Endometrial microvascular endothelial cells (primary cell): ENCODE data around the gene PCBP3. TPM values are rescaled to one million over a fixed set of nuclear protein-coding genes. Genes with fewer than 3 reads are reported as not detected.
"Not testable (repeated sequence)": the region's sequence is repeated elsewhere in the genome, so short reads cannot be mapped to it uniquely, and the experiment has no call there.

ENCODE experiments used
- in situ Hi-C: cut with HindIII; loops from 2 replicates; pipeline ENCODE4 v1.10.0; 2017; ENCODE audit warnings: low sequenced_read_pairs, low pct_unique_long_range_greater_than_20kb; ENCODE audit errors: inconsistent ontology term
- total RNA-seq: library from RNA; depleted of rRNA; stranded (reverse); fragments of >200 nt; gene quantifications from one replicate; pipeline ENCODE4 v1.2.3, GENCODE V29; 2015; ENCODE audit errors: inconsistent ontology term

PCBP3 gene
- total RNA-seq, 1 donor from 2014 or later: not detected

- in situ Hi-C loops: no loop called here
Observed at GRCh38 chr21:45715441-45715840, 71.9 kb downstream of the PCBP3 start.

DNA sequence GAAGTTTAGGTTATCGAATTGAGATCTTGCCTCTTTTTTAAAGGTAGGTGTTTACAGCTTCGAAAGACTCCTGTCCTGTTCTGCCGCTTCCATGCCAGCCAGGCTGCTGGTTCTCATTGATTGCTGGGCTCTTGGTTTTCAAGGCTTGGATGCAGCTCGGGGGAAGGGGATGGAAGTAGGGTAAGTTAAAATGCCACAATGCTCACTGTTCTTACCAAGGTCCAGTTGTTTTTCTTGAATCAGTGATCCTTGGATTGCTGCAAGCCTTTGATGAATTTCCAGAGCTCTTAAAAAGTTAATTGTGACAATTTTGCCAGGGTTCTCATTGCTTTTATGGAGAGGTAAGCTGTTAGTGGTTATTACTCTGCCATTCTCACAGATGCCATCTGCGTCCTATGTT is 74.9 kb downstream of the PCBP3 start:
- in situ Hi-C loops: no loop called here

DNA sequence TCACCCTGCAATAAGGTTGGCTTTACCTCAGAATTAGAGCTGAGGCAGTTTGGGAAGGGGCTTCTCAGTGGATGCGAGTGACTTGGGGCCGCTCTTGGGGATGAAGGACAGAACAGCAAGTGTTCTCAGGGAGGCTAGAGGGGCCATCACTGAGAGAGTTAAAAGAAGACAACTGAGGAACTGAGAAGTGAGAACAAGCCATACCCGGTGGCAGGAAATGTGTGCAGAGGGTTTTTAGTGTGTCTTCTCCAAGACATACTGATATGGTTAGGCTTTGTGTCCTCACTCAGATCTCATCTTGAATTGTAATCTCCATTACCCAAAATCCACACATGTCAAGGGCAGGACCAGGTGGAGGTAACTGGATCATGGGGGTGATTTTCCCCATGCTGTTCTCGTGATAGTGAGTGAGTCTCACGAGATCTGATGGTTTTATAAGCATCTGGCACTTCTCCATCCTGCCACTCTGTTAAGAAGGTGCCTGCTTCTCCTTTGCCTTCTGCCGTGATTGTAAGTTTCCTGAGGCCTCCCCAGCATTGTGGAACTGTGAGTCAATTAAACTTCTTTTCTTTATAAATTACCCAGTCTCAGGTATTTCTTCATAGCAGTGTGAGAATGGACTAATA is 75.8 kb downstream of the PCBP3 start:
- in situ Hi-C loops: no loop called here

DNA sequence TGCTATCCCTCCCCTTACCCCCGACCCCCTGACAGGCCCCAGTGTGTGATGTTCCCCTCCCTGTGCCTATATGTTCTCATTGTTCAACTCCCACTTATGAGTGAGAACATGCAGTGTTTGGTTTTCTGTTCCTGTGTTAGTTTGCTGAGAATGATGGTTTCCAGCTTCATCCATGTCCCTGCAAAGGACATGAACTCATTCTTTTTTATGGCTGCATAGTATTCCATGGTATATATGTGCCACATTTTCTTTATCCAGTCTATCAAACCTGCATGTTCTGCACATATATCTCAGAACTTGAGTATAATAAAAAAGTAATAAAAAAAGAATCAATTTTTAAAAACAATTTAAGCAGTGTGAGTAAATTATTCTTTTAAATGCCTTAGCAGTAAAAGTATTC is 76.7 kb downstream of the PCBP3 start:
- in situ Hi-C loops: not testable (repeated sequence)

- in situ Hi-C loops: no loop called here
Observed at GRCh38 chr21:45721671-45722070, 78.1 kb downstream of the PCBP3 start.

GRCh38 chr21:45723049-45723958 is 79.8 kb downstream of the PCBP3 start:
- in situ Hi-C loops: no loop called here

GRCh38 chr21:45724345-45724961 is 80.9 kb downstream of the PCBP3 start:
- in situ Hi-C loops: no loop called here

- in situ Hi-C loops: no loop called here
Observed at GRCh38 chr21:45724994-45725843, 81.7 kb downstream of the PCBP3 start.

- in situ Hi-C loops: no loop called here
Observed at GRCh38 chr21:45725844-45726200, 82.3 kb downstream of the PCBP3 start.

DNA sequence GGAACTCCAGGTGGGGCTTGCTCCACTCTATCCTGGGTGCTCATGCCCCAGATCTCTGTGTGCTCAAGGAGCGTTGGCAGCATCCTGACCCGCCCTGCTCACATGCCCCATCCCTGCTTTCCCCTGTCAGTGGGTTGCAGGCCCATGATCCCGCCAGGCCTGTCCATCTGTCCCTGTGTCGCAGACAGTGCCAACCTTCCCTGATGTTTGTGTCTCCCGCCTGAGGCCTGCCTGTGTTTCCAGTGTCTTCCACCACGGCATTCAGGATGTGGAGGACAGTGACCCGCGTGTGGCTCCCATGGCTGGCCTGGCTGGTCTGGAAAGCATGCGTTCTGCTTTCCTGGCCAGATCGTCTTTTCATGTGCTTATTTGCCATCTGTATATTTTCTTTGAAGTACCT is 82.9 kb downstream of the PCBP3 start:
- in situ Hi-C loops: no loop called here

GRCh38 chr21:45727390-45727789 is 83.9 kb downstream of the PCBP3 start:
- in situ Hi-C loops: no loop called here

GRCh38 chr21:45735259-45736000 is 91.9 kb downstream of the PCBP3 start:
- in situ Hi-C loops: no loop called here

DNA sequence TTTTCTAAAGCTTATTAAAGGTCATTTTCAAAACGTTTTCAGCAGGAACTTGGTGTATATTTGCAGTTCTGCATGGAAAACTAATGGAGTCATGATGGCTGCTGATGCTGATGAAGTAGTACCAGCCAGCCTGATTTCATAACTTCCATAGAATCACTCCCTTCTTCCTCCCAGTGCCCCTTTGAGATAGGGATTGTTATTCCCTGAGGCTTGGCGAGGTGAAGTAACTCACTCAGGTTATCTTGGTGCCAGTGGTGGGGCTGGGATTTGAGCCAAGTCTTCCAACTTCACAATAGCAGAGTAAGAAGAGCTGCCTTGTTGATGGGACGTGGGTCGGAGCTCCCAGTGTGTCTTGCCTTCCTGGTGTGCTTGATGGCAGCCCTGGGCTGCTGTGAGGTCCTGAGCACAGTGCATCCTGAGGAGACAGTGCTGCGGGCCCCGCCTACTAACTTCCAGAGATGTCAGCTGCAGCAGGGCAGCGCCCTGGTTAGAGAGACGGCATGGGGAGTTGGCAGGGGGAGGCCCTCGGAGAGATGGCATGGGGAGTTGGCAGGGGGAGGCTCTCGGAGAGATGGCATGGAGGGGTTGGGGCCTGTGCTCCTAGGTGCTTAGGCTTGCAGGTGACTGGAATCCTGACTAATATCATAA is 92.6 kb downstream of the PCBP3 start:
- in situ Hi-C loops: no loop called here

DNA sequence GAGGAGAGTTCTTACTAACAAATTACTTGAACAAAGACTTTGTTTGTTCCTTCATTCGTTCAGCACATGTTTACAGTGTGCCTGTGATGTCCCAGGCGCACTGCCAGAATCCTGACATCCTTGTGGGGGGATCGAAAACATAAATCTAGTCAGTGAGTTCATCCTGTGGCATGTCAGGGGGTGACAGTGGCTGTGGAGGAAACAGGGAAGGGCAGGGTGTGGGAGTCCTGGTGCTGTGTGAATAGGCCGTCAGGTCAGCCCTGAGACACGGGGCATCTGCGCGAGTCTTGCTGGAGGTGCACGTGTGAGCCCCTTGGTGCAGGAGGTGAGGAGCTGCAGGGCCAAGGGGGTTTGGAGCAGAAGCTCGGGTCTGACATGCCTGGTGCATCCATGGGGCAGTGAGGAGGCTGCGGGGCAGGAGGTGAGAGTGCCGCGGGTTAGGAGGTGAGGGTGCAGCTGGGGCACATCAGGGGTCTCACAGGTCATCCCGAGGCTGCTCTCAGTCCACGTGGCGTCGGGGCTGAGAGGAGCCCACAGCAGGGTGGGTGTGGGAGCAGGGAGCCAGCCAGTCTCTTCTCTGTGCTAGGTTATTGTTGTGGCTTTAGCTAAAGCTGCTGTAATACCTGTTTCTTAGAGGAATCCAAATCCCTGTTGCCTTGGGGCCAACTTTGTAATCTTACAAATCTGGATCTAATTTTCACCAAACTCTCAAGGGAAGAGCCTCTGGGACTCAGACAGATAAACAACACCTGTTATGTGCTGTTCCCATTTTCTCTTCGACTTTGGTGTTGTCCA is 93.4 kb downstream of the PCBP3 start:
- in situ Hi-C loops: no loop called here

- in situ Hi-C loops: no loop called here
Observed at GRCh38 chr21:45737485-45738166, 94.1 kb downstream of the PCBP3 start.

GRCh38 chr21:45739218-45740087 is 95.9 kb downstream of the PCBP3 start:
- in situ Hi-C loops: no loop called here
